A549 (cell line): ENCODE results near the gene SMAD3. TPM values are rescaled to one million over a fixed set of nuclear protein-coding genes. Genes with fewer than 3 reads are reported as not detected.

ENCODE experiments used
- ATAC-seq, 2 experiments: fragments of 200-7000 bp in 1 of 2; fragments of >200 bp in 1 of 2; cut with Nextera tagmentation in 1 of 2; cut with Tn5 transposase in 1 of 2; 3 replicates each; pipeline versions ENCODE4 v1.8.0 to v1.9.1; 2018 to 2020; ENCODE audit warnings: mild to moderate bottlenecking in 1 of 2, moderate library complexity in 1 of 2
- CTCF ChIA-PET: fragments of 300-600 bp; sonication (Branson Sonifier 250); formaldehyde crosslinking; extraction: SDS; loops from one replicate; lab custom pipeline; 2021; ENCODE audit warnings: antibody characterized with exemption, inconsistent platforms; lab: Yijun Ruan, JAX
- POLR2A ChIA-PET: fragments of 350-600 bp; formaldehyde crosslinking; extraction: SDS; loops from one replicate; lab custom pipeline; 2021; ENCODE audit warnings: antibody characterized with exemption, inconsistent platforms; lab: Yijun Ruan, JAX
- DNase-seq, 2 experiments: peaks; one replicate each; pipeline versions ENCODE4 v3.0.0 to v3.0.0-alpha.2; 2011 to 2016; ENCODE audit warnings: low read depth in 1 of 2, low spot score in 1 of 2
- FAIRE-seq: peaks from 2 replicates; lab custom pipeline; 2011; peaks lifted over from hg19 to GRCh38; lab: Jason Lieb, UNC
- H3K27ac ChIP-seq, 2 experiments: fragments of >200 bp; sonication (Bioruptor Twin); formaldehyde crosslinking; 3 replicates each; pipeline ENCODE4 v1.5.1; 2016 to 2017
- H3K4me1 ChIP-seq: fragments of >200 bp; sonication (Bioruptor Twin); formaldehyde crosslinking; 3 replicates; pipeline ENCODE4 v1.6.1; 2016
- H3K4me2 ChIP-seq: fragments of >200 bp; sonication (Bioruptor Twin); formaldehyde crosslinking; 3 replicates; pipeline ENCODE4 v1.6.1; 2016
- H3K4me3 ChIP-seq: fragments of >200 bp; sonication (Bioruptor Twin); formaldehyde crosslinking; 3 replicates; pipeline ENCODE4 v1.5.1; 2016
- H3K9me3 ChIP-seq: fragments of >200 bp; sonication (Bioruptor Twin); formaldehyde crosslinking; 3 replicates; pipeline ENCODE4 v1.6.1; 2016
- BHLHE40 ChIP-seq: IDR thresholded peaks from 2 replicates; pipeline ENCODE4 v1.6.1; 2012; ENCODE audit warnings: low read depth, low read length, inconsistent platforms
- CEBPB ChIP-seq, 2 experiments: fragments of >200 bp in 1 of 2; sonication (Bioruptor Twin) in 1 of 2; formaldehyde crosslinking in 1 of 2; IDR thresholded peaks; 2 replicates each; pipeline ENCODE4 v1.6.1; 2012 to 2016
- CTCF ChIP-seq: fragments of >200 bp; sonication (Bioruptor Twin); formaldehyde crosslinking; IDR thresholded peaks from 3 replicates; pipeline ENCODE4 v1.5.1; 2016
- EHF ChIP-seq: fragments of 250-450 bp; sonication (Bioruptor Pico); IDR thresholded peaks from 2 replicates; pipeline ENCODE4 v1.5.0; 2020; ENCODE audit warnings: mild to moderate bottlenecking
- EHMT2 ChIP-seq: fragments of 200-600 bp; sonication (generic); IDR thresholded peaks from 2 replicates; pipeline ENCODE4 v1.6.1; 2016; ENCODE audit warnings: antibody characterized with exemption, low read depth, mild to moderate bottlenecking, moderate library complexity
- EP300 ChIP-seq, 2 experiments: fragments of >200 bp; sonication (Bioruptor Twin); formaldehyde crosslinking; IDR thresholded peaks; 2 replicates in 1 of 2; 3 replicates in 1 of 2; pipeline ENCODE4 v1.6.1; 2016 to 2017
- FOSB ChIP-seq: fragments of 250-450 bp; sonication (Bioruptor Pico); IDR thresholded peaks from 2 replicates; pipeline ENCODE4 v1.5.0; 2020; ENCODE audit warnings: mild to moderate bottlenecking, moderate library complexity
- FOXS1 ChIP-seq: fragments of 250-450 bp; sonication (Bioruptor Pico); IDR thresholded peaks from 2 replicates; pipeline ENCODE4 v1.5.0; 2020; ENCODE audit warnings: mild to moderate bottlenecking, moderate library complexity
- GATA3 ChIP-seq: IDR thresholded peaks from 2 replicates; pipeline ENCODE4 v1.6.1; 2012; ENCODE audit warnings: borderline replicate concordance
- HDAC2 ChIP-seq: fragments of 200-600 bp; sonication (generic); IDR thresholded peaks from 2 replicates; pipeline ENCODE4 v1.6.1; 2016
- HEYL ChIP-seq: fragments of 250-450 bp; sonication (Bioruptor Pico); IDR thresholded peaks from 2 replicates; pipeline ENCODE4 v1.8.0; 2021; ENCODE audit warnings: mild to moderate bottlenecking, moderate library complexity
- HMGXB4 ChIP-seq: fragments of 250-450 bp; sonication (Bioruptor Pico); IDR thresholded peaks from 2 replicates; pipeline ENCODE4 v1.5.0; 2021; ENCODE audit warnings: mild to moderate bottlenecking, moderate library complexity, borderline replicate concordance
- HOXA7 ChIP-seq: fragments of 250-450 bp; sonication (Bioruptor Pico); IDR thresholded peaks from 2 replicates; pipeline ENCODE4 v1.5.0; 2020; ENCODE audit warnings: mild to moderate bottlenecking, moderate library complexity
- HOXB13 ChIP-seq: fragments of 250-450 bp; sonication (Bioruptor Pico); IDR thresholded peaks from 2 replicates; pipeline ENCODE4 v1.5.0; 2020; ENCODE audit warnings: low read depth, mild to moderate bottlenecking, moderate library complexity
- HOXB5 ChIP-seq: fragments of 250-450 bp; sonication (Bioruptor Pico); IDR thresholded peaks from 2 replicates; pipeline ENCODE4 v1.5.0; 2020; ENCODE audit warnings: mild to moderate bottlenecking, moderate library complexity
- JUN ChIP-seq, 2 experiments: fragments of >200 bp; sonication (Bioruptor Twin); formaldehyde crosslinking; IDR thresholded peaks; 2 replicates in 1 of 2; 3 replicates in 1 of 2; pipeline ENCODE4 v1.6.1; 2016 to 2017
- MAX ChIP-seq: IDR thresholded peaks from 2 replicates; pipeline ENCODE4 v1.6.1; 2012
- MYC ChIP-seq: IDR thresholded peaks from 2 replicates; pipeline ENCODE4 v1.6.1; 2012; ENCODE audit warnings: mild to moderate bottlenecking, inconsistent platforms, low read length, improper control_type of control experiment, borderline replicate concordance
- PBX3 ChIP-seq: IDR thresholded peaks from 2 replicates; pipeline ENCODE4 v1.6.1; 2012
- POLR2AphosphoS2 ChIP-seq: conservative IDR thresholded peaks from 2 replicates; pipeline ENCODE4 v1.6.1; 2012; ENCODE audit warnings: low read length, improper control_type of control experiment, inconsistent platforms
- RAD21 ChIP-seq, 2 experiments: fragments of >200 bp in 1 of 2; sonication (Bioruptor Twin) in 1 of 2; formaldehyde crosslinking in 1 of 2; IDR thresholded peaks in 1 of 2; conservative IDR thresholded peaks in 1 of 2; 2 replicates in 1 of 2; 3 replicates in 1 of 2; pipeline ENCODE4 v1.6.1; 2012 to 2018; ENCODE audit warnings: inconsistent platforms in 1 of 2
- SMC3 ChIP-seq: fragments of >200 bp; sonication (Bioruptor Twin); formaldehyde crosslinking; IDR thresholded peaks from 3 replicates; pipeline ENCODE4 v1.6.1; 2018; ENCODE audit warnings: inconsistent platforms
- TFCP2L1 ChIP-seq: fragments of 250-450 bp; sonication (Bioruptor Pico); IDR thresholded peaks from 2 replicates; pipeline ENCODE4 v1.5.0; 2021; ENCODE audit warnings: mild to moderate bottlenecking
- TP53 ChIP-seq: fragments of 250-450 bp; sonication (Bioruptor Pico); IDR thresholded peaks from 2 replicates; pipeline ENCODE4 v1.5.0; 2021; ENCODE audit warnings: mild to moderate bottlenecking, moderate library complexity
- ZFP36 ChIP-seq: fragments of 450-650 bp; IDR thresholded peaks from 2 replicates; pipeline ENCODE4 v1.6.1; 2014; ENCODE audit warnings: borderline replicate concordance; ENCODE audit not compliant: partially characterized antibody
- WGBS: methylation state at CpG from one replicate; pipeline ENCODE4 v1.1.6; 2017; ENCODE audit errors: missing lambda C conversion rate; 5-methylcytosine and 5-hydroxymethylcytosine counted together
- polyA plus RNA-seq, 4 experiments: library from polyadenylated mRNA; depleted of rRNA in 3 of 4; stranded (reverse); fragments of >200 nt; fragmentation: RNase III in 1 of 4; extraction: RNeasy Plus Mini Kit Qiagen cat#74134 plus additional on column Dnase treatment in 1 of 4; gene quantifications; 2 replicates in 3 of 4; 3 replicates in 1 of 4; pipeline ENCODE4 v1.2.3, GENCODE V29; 2011 to 2017
- TF ChIP-seq, protein P1 (sequence below): fragments of >200 bp; sonication (Bioruptor Twin); formaldehyde crosslinking; IDR thresholded peaks from 2 replicates; pipeline ENCODE4 v1.6.1; 2016
- TF ChIP-seq, protein P2 (sequence below): fragments of 250-450 bp; sonication (Bioruptor Pico); IDR thresholded peaks from 2 replicates; pipeline ENCODE4 v1.5.0; 2020; ENCODE audit warnings: low read depth, mild to moderate bottlenecking, moderate library complexity

SMAD3 gene
- polyA plus RNA-seq, 2 of the 4 experiments (the other 2 are of a cell fraction): 74.6 to 77.2 TPM

GRCh38 chr15:67148196-67148701 lies 82.8 kb downstream of the SMAD3 start (continued):
- TF ChIP-seq PBX3: peak; percentile 53; the same call in 1 of the 2 replicates
- peak; percentile 74; the same call in 1 of the 2 replicates for TF ChIP-seq HOXB13

DNA sequence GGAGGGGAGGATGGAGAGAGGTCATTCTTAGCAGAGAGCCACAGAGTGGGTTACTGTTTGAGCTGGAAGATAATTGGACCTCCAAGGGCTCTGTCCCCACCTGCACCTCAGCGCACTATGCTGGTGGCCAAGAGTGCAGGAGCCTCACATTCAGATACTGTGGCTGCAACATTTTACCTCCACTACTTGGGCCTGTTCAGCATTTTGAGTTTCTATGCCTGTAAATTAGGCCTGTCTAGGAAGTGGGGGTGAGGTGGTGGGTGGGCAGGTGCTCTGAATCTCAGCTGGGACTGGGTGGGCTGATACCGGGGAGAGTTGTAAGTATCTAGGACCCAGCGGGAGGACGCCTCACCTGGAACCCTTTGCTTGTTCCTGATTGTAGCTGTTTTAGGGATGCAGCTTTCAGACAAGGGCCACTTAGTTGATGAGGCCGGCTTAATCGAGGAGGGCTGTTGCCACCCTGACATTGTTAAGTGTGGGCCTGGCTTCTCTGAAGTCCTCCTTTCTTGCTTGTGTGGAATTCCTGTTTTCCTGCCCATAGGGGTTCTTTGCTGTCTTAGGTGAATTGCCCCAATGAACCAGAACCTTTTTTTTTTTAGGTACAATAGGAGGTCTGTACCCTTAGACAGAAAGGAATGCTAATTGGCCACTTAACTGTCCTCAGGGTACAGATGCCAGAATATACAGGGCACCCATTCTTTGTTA lies 83.8 kb downstream of the SMAD3 start:
- CTCF ChIA-PET: interaction anchor here (0.8 to 5.8 kb wide), 15 partner anchors 14 to 205 kb away, joined by 3 to 67 read pairs (median 4); no protein-coding TSS in a partner anchor
- FAIRE-seq: no peak
- ATAC-seq: no peak
- Histone ChIP-seq H3K4me1 (peaks cover 96% of the 10 kb centered on the region), H3K4me2 (peak overlapping the region; percentile 80), H3K9me3 (no peaks in the 10 kb centered on the region), H3K27ac (peak overlapping the region; percentile 92), H3K4me3 (peak overlapping the region; percentile 24; the same call in 1 of the 3 replicates)
- POLR2A ChIA-PET: interaction anchor here (0.6 to 1.7 kb wide), 6 partner anchors 21 to 83 kb away, joined by 3 to 13 read pairs (median 3); partner anchors contain the start of gene SMAD3
- DNase-seq: no peak
- 71% methylated on average over 6 of the region's 6 CpGs for WGBS
- TF ChIP-seq GATA3: no peak
- TF ChIP-seq FOXS1 (CRISPR knock-in tag): 0 out of 2 replicates have a peak, but pooled peaks have one; percentile 49
- no peak for TF ChIP-seq POLR2AphosphoS2
- TF ChIP-seq MAX: 0 out of 2 replicates have a peak, but pooled peaks have one; percentile 7
- TF ChIP-seq CEBPB (IDR thresholded peaks at IDR 0.05): no peak
- TF ChIP-seq, protein P1, sequence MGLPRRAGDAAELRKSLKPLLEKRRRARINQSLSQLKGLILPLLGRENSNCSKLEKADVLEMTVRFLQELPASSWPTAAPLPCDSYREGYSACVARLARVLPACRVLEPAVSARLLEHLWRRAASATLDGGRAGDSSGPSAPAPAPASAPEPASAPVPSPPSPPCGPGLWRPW: no peak
- TF ChIP-seq CTCF: no peak
- TF ChIP-seq SMC3: no peak
- TF ChIP-seq, protein P2, sequence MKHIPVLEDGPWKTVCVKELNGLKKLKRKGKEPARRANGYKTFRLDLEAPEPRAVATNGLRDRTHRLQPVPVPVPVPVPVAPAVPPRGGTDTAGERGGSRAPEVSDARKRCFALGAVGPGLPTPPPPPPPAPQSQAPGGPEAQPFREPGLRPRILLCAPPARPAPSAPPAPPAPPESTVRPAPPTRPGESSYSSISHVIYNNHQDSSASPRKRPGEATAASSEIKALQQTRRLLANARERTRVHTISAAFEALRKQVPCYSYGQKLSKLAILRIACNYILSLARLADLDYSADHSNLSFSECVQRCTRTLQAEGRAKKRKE (CRISPR knock-in tag): peak; percentile 70
- no peak for TF ChIP-seq EHMT2
- TF ChIP-seq RAD21 (conservative IDR thresholded peaks at IDR 0.05 in 1 of 2, IDR thresholded peaks at IDR 0.05 in 1 of 2): no peak
- peak; percentile 61; the same call in 1 of the 2 replicates for TF ChIP-seq HOXB5 (CRISPR knock-in tag)
- peak; percentile 77; the same call in 1 of the 2 replicates for TF ChIP-seq EHF (CRISPR knock-in tag)
- no peak for TF ChIP-seq ZFP36
- TF ChIP-seq HDAC2: no peak
- no peak for TF ChIP-seq JUN (IDR thresholded peaks at IDR 0.05)
- no peak for TF ChIP-seq MYC
- TF ChIP-seq BHLHE40: no peak

- FAIRE-seq (no peak), ATAC-seq (no peak), DNase-seq (no peak)
- POLR2A ChIA-PET: interaction anchor here (0.6 to 1.7 kb wide), 3 partner anchors 25 to 84 kb away, joined by 3 to 13 read pairs (median 3); partner anchors contain the start of gene SMAD3
- Histone ChIP-seq H3K4me3 (peak overlapping the region; percentile 24; the same call in 1 of the 3 replicates), H3K27ac (peak overlapping the region; percentile 92), H3K4me2 (peak overlapping the region; percentile 80), H3K9me3 (no peaks in the 10 kb centered on the region), H3K4me1 (peaks cover 96% of the 10 kb centered on the region)
- 9% methylated on average over 1 of the region's 1 CpG for WGBS
- CTCF ChIA-PET: interaction anchor here (0.8 to 5.8 kb wide), 10 partner anchors 14 to 206 kb away, joined by 3 to 67 read pairs (median 8); no protein-coding TSS in a partner anchor
- TF ChIP-seq HOXA7 (CRISPR knock-in tag) (peak; percentile 74), MYC (no peak), FOXS1 (CRISPR knock-in tag) (0 out of 2 replicates have a peak, but pooled peaks have one; percentile 23), TFCP2L1 (peak; percentile 73; the same call in 1 of the 2 replicates), CEBPB (IDR thresholded peaks at IDR 0.05) (no peak), EP300 (IDR thresholded peaks at IDR 0.05) (no peak), HEYL (CRISPR knock-in tag) (0 out of 2 replicates have a peak, but pooled peaks have one; percentile 10), HOXB13 (peak; percentile 64), FOSB (CRISPR knock-in tag) (peak; percentile 84; the same call in 1 of the 2 replicates), BHLHE40 (no peak), TP53 (CRISPR knock-in tag) (no peak), HMGXB4 (no peak)
- TF ChIP-seq, protein P2 (CRISPR knock-in tag): no peak
Observed at GRCh38 chr15:67149773-67150022, 84.3 kb downstream of the SMAD3 start.
